AG10803 (cell line): Measurements from ENCODE around the gene GTF3C1.

ENCODE experiments used
- DNase-seq: peaks from one replicate; pipeline ENCODE4 v3.0.0; 2010; ENCODE audit warnings: low read depth
- H3K4me3 ChIP-seq: 2 replicates; pipeline ENCODE4 v1.5.1; 2011; ENCODE audit warnings: mild to moderate bottlenecking, low read length, control low read depth
- TF ChIP-seq, protein P1 (sequence below): conservative IDR thresholded peaks from 2 replicates; pipeline ENCODE4 v1.5.1; 2011; ENCODE audit warnings: mild to moderate bottlenecking, low read length, control low read depth, inconsistent platforms

Gene GTF3C1

GRCh38 chr16:27413956-27414355, 135.8 kb downstream of the GTF3C1 start:
- H3K4me3 ChIP-seq, result no peak overlapping the region
- DNase-seq, result no peak
- TF ChIP-seq, protein P1, sequence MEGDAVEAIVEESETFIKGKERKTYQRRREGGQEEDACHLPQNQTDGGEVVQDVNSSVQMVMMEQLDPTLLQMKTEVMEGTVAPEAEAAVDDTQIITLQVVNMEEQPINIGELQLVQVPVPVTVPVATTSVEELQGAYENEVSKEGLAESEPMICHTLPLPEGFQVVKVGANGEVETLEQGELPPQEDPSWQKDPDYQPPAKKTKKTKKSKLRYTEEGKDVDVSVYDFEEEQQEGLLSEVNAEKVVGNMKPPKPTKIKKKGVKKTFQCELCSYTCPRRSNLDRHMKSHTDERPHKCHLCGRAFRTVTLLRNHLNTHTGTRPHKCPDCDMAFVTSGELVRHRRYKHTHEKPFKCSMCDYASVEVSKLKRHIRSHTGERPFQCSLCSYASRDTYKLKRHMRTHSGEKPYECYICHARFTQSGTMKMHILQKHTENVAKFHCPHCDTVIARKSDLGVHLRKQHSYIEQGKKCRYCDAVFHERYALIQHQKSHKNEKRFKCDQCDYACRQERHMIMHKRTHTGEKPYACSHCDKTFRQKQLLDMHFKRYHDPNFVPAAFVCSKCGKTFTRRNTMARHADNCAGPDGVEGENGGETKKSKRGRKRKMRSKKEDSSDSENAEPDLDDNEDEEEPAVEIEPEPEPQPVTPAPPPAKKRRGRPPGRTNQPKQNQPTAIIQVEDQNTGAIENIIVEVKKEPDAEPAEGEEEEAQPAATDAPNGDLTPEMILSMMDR, result no peak

DNA sequence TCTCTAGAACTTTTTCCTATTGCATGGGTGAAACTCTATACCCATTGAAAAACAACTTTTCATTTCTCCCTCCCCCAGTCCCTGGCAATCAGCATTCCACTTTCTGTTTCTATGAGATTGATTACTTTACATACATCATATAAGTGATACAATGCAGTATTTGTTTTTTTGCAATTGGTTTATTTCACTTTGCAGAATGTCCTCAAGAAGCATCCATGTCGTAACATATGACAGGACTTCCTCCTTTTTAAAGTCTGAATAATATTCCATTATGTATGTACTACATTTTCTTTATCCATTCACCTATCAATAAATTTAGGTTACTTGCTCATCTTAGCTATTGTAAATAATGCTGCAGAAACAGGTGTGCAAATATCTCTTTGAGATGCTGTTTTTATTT, 139.0 kb downstream of the GTF3C1 start:
- DNase-seq, result no peak
- H3K4me3 ChIP-seq, result no peak overlapping the region
- TF ChIP-seq, protein P1, result no peak
